Measurements from ENCODE around the gene TMEM92.
"Not testable (repeated sequence)": the region's sequence is repeated elsewhere in the genome, so short reads cannot be mapped to it uniquely, and the experiment has no call there.

TMEM92 gene

DNA sequence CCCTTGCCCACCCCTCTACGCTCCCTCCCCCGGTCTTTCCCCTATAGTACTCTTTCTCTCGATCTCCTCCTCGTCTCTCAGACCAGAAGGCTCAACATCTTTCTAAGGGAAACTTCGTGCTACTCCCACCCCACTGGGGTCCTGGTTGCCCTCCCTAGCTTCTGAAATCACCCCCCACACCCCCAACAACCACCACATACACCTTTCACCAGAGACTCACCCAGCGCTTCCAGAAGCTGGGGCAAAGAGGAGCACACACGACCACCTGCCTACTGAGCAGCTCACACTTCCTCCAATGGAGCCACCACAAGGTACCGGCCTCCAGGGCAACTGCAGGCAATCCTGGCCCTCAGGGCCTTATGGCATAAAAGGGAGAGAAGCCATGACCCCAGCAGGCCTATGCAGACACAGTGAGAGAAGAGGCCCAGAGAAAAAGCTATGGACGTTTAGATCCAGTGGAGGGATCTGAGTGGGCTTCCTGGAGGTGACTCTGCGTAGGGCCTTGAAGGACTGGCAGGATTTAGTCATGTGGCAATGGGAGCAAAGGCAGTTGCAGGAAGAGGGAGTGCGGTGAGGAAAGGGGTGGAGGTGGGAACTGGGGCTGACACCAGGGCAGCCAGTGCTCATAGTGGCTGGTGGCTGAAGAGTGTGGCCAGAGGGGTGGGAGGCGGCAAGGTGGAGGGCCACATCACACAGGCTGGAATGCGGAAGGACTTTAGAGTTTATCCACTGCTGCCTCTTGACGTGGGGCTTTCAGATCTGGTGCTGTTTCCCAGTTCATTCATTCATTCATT is 12.1 kb upstream of the TMEM92 start:
- no peak for DNase-seq

DNA sequence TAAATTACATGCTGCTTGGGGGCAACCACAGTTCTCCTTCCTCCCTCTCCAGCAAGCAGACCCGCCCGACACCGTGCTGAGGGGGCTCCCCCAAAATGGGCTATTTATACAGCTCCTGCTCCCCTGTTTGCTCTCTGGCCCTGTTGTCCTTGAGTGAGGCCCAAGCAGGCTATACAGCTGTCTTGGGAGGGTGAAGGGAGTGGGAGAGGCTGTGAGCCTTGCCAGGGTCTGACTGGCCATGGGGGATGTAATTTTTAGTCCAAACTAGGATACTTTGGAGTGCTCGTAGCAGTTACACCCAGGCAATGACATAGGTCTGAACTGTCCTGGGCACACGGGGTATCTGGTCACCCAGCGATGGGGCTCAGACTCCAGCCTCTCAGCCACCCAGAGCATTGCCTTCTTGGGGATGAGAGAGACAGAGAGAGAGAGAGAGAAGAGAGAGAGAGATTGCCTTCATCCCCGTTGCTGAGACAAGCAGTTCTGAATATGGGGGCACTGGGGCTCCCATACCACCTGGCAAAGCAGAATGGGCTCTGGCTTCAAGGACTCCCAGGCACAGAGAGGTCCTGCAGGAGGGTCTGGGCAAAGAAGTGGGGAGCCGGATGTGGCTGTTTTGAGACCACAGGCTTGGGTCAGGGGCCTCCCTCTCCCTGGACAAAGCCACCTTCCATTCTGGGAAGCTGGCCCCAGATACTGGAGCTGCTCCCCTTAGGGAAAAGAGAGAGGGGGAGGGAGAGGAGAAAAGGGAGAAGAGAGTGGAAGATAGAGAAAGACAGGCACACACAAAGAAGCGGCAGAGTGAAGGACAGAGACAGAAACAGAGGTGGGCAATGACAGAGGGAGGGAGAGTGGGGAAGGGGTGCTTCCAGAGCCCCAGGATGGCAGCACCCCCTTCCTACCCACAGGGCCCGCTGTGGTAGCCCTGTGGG is 10.7 kb upstream of the TMEM92 start:
- DNase-seq, result no peak

DNA sequence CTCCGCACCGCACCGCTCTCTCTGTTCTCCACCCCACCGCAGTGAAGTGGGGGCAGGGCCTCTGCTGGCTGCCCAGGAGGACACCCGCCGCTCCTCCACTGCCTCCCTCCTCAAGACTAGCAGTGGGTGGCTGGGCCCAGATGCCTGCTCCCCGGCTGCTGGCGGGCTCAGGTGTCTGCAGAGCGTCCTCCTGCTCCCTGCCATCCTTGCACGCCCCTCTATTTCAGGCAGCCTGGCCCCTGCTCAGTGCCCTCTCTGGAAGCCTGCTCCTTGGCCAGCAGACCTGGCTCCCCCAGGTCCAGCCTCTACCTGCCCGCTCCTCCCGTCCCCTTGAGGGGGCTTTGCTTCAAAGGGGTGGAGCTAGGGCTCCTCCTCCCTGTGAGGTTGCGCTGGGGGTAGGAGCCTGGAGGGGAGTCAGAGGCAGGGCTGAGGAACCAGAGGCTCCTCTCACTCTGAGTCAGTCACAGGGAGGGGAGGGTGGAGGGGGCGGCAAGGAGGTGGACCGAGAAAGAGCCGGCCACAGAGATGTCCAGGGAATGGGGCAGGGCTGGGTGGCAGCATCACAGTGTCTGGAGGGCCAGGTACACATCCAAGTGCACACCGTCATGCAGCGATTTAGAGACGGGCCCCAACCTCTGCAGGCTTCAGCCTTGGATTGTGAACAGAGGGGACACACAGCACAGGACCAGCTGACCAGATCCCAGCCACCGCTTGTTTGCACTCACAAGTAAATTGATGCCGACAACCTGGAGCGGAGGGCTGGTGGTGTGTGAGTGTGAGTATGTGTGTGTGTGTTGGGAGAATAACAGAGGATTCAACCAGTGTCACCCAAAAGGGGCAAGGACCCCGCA is 9.8 kb upstream of the TMEM92 start:
- DNase-seq, result no peak

DNA sequence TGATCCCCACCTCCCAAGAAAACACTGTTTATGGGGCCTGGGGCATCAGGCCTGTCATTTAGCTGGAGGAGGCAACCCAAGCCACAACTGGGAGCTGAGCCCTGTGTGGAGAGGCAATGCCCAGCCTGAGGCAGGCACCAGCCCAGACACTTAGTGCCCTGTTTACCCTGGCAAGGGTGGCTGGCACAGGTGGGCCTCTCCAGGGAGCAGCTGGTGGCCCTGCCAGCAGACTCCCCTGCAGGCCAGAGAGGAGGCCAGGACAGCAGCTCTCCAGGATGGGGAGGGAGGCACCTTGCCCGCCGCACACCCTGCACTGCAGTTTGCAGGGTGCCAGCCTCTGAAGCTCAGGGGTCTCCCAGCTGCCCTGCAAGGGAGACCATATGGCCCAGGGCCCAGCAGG is 9.1 kb upstream of the TMEM92 start:
- DNase-seq, result no peak

DNA sequence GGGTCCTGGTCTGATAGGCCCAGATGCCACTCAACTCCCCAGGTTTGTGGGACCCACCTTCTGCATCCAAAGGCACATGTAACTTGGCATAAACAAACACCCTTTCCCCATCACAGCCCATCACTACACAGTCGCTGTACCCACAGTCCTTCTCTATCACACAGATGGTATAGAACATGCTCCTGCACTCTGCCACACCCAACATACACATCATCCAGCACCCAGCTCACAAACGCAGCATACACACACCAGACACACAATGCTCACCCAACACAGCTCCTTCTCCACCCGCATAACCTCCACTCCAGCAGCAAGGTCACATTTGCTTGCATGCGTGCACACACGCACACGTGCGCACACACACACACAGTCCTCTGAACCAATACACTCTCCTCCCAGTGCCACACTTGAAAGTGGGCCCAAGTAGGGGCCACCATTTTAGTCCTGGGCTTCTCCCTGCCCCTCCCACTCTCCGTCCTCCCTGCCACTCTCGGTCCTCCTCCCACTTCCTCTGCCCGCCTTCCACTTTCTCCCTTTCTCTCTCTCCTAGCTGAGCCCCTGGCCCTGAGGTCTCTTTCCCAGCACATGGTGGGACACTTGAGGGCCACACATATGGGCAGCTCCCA is 8.5 kb upstream of the TMEM92 start:
- DNase-seq, result no peak

DNA sequence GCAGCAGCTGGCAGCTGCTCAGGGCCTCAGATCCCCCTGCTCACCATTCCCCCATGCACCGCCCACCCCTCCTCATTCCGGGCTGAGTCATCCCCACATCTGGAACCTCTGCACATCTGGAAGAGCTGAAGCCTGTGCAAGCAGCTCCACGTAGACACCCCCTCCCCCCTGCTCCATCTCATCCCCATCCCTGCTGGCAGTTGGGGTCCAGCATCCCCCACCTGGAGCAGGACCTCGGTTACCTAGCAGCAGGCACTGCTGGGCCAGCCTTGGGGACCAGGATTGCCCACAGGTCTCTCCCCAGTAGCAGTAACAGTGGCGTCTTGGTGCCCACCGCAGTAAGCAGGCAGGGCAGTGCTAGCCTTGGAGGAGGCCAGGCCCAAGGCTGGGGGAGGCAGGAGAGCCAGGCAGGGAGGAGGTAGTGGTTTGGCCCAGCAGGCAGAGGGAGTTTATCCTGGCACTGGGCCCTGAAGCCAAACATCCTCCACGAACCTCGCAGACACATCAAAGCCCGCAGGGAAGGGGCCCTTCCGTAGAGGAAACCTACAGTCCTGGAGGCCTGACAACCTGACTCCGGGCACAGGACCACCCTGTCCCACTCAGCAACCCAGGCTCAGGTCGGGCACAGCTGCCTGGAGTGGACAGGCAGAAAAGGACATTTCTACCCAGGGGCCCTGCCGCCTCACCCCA is 7.7 kb upstream of the TMEM92 start:
- DNase-seq, result no peak

DNA sequence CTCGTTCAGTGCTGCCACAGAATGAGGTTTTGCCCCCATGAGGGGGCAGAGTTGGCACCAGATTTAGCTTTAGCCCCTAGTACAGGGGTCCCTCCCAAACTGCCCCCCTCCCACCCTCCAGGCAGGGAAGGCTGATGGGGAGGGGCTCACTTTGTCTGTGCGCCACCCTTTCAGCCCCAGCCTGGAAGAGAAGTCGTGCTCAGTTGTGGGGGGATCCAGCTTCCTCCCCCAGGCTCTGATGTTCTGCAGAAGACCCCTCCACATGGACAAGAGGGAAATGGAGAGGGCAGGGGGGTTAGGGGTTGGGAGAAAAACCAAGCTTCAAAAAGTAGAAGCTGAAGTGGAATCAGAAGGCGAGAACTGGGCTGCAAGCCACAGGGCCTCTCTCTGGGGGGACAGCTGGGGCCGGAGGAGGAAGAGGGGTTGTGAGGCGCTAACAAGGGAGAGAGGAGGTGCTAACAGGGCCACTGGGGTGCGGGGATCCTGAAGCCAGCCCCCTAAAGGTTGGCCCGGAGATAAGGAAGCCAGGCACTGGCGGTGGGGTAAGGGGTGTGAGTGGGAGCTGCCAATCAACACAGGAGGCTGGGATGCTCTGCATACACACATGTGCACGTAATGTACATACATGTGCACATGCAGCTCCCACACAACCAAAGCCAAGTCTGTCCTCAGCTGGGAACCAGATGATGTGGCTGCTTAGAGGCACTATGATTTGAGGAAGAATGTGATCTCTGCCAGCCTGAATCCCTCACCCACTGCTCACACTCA is 7.0 kb upstream of the TMEM92 start:
- DNase-seq, result no peak

DNA sequence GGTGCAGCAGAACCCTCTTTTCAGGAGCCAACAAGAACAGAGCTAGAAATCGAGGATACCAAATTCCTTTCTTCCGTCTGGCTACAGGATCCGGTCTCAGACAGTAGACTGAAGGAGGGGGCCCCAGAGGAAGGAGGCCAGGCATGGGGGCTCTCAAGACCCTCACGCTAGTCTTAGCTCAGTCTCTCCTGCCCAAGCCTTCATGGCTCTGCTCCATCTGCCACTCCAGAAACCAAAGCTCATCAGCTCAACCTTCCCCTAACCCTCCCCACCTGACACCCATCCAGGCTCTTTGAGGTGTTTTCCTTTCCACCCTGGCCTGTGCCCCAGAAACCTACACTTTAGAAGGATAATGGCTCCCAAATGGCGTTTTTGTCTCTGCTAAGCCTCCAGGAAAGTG is 6.2 kb upstream of the TMEM92 start:
- no peak for DNase-seq

DNA sequence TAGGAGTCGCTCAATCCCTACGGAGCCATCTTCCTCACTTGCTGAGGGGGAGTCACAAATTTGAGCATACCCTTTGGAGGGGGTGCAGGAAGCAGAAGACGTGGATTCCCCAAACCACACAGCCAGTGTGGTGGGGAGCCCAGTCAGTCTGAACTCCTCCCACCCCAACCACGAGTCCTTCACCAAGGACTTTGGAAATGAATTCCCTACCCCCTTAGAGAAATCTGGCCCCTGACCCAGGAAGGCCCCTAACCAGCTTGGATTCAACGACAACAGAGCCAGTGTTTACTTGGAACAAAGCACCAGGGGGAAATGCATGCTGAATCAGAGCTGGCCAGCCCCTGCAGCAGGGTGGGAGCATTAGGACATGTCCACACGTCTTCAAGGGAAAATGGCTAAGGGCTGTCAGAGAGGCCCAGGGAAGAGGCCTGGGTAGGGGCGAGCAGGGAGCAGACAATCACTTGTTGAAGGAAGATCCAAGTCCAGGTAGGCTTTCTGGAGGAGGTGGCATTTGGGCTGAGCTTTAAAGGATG is 5.5 kb upstream of the TMEM92 start:
- no peak for DNase-seq

DNA sequence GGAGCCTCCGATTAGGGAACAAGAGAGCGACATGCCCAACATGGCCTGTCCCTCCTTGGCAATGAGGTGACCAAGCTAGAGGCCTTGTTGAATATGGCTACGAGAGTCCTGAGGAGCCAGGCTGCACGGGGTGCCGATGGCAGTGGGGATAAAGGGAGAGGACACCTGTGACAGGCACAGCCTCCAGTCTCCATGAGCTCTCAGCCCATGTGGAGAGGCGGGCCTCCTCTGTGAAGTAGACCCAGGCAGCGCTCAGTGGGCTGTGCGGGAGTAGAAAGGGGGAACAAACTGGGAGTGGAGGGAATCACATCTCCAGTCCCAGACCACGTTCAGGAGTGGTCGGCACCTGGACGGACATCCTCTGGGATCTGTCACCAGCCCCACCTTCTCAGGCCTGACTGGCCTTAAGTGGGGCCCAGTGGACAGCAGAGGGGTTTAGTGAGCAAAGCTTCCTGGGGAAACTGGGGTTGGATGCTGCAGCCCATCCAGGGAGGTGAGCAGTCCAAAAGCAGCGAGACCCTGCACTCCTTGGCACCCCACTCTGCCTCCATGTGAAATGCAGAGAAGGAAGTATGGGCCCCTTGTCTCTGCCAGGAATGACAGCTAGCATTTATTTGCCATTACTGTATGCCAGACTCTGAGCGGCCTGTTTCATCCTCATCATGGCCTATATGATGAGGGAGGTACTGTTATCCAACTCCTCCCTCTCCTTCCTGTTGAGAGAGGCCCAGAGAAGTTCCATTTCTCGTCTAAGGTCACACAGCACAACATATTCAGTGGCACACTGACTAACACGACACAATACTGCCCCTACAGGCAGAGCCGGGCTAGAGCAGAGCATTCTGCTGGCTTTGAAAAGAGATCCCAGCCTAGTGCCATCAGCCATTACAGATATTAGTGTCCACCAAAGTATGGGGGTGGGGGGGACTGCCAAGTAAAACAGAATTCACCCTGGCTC is 4.5 kb upstream of the TMEM92 start:
- DNase-seq, result peak; percentile 66

DNA sequence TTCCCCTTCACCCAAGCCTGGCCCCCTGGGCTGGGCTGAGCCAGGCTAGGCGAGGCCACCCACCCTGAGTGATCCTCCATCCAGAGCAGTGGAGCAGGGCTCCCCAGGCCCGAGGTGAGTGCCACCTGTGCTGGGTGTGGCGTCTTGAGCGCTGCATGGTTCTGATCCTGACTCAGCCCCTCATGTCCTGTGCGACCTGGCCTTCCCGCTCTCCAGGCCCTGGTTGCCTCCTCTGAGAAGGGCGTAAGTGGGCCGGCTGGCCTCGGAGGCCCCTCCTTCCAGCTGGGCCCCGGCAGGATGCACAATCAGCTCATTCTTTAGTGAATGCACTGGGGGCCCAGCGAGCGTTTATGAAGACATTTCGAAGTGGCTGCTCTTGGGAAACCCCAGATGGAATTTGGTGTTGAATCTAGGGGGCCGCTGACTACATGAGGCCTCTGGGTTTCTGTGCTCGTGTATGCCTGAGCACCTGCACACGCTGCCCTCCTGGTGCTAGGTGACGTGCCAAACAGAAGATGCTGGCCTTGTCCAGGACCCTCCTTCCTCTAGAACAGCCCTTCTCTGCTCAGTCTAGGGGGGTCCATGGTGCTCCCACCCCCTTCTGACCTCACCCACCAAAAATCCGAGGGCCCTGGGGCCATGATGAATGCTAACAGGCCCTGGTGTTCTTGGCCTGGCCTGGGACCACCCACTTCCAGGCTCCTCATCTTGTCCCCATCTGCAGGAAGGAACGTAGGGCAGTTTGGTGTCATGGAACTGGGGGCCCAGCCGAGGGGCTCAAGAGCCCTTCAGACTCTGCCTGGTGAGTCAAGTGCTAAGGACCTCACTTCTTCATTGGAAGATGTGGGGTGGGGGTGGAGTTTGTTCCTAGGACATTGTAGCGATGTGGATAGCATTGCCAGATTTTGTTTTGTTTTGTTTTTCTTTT is 3.6 kb upstream of the TMEM92 start:
- no peak for DNase-seq

DNA sequence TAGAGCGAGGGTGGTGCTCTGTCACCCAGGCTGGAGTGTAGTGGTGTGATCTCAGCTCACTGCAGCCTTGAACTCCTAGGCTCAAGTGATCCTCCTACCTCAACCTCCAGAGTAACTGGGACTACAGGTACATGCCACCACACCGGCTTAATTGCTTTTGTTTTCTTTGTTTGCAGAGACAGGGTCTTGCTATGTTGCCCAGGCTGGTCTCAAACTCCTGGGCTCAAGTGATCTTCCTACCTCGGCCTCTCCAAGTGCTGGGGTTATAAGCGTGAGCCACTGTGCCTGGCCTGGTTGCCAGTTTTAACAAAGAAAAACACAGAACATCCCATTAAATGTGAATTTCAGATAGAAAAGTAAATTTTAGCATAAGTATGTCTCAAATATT is 2.9 kb upstream of the TMEM92 start:
- not testable (repeated sequence) for DNase-seq

DNA sequence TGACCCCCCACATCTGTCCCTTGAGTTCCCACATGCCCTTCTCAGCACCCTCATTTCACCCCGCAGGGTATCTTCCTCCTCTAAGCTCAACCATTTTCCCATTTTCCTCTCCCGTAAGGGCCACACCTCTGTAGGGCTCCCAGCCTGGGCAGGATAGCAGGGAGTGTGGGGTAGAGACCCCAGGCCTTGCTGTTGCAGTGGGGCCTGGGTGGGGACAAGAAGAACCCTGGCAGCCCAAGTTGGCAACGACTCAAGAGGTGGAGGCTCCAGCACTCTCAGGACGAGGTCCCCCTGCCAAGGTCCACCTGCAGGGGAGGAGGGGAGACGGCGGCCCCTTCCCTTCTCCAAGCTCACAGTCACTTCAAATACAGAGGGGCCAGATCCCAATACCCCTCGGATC is 2.0 kb upstream of the TMEM92 start:
- no peak for DNase-seq

DNA sequence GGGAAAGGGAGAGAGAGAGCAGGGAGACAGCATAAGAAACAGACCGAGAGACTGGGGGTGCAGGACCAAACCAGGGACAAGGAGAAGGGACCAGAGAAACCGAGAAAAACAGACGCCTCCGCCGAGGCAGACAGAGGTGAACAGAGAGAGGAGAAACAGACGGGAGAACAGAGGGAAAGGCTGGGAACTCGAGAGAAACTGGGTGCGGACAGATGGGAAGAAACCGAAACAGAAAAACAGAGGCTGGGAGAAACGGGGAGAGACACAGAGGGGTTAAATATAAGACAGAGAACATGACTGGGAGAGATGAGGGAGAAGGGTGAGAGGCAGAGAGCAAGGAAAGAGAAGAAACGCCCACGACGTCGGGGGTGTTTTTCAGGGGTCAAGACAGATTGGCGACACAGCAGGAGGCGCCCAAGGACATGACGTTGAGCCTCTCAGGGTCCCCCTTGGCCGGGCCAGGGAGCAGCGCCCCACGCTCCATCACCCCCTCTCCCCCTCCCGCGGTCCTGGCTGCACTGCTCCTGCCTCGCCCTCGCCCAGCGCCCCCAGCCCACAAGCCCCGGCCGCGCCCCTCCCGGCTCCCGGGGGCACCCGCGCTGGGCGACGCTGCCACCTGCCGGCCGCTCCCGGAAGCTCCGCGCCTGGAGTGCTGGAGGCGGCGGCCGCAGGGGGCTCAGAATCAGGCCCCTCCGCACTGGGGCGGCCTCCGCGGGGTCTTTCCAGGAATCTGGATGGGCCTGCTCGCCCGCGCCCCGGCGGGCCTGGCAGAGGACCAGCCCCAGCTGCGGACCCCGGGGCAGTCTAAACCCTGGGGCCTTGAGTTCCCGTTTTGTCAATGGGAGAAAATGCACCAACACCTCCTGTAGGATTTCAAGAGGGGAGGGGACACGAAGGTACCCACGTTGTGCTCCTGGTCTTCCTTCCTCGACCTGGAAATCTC is 1.3 kb upstream of the TMEM92 start:
- peak; percentile 49 for DNase-seq

DNA sequence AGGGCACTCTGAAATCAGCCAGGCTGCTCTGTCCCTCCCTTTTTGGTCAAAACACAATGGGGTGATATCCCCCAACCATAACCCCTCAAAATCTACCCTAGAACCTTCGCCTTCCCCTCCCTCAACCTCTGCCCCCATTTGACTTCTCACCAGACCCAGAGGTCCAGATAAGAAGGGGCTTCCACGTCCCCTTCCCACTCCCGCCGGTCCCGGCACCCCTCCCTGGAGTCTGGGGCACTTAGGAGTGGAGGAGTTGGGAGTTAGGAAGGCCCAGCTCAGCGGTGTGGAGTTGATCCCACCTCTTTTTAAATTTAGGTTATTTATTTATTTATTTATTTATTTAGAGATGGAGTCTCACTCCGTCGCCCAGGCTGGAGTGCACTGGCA is 619 bp upstream of the TMEM92 start:
- no peak for DNase-seq

DNA sequence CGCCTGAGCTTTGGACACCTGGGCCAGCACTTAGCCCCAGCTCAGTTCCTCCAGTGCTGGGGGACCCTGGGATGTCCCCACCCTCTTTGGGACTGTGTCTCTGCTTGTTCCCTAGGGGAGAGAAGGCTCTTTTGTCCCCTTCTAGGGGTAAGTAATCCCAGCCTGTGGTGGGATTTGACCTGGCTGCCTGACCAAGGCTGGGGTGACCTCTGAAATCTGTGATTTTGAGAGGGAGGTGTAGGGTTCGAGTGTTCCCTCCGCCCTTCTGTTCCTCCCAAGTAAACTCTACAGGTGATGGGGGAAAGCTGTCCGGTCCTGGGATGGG is 593 bp downstream of the TMEM92 start:
- DNase-seq, result no peak

DNA sequence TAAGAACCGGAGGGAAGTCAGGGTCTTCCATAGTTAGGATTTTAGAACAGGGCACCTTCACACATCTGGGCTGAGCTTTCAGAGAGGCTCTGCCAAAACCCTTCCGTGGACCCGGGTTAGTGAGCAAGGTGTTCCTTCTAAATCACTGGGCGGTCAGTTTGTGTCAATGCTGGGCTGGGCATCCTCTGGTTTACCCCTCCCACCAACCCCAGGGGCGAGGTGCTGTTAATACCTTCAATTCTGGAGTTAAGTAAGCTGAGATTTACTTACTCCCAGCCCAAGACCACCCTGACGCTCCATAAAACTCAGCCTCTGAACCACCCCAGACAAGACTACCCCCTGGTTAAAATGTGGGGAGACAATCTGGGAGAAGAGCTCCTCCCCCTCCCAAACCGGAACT is 1.0 kb downstream of the TMEM92 start:
- DNase-seq, result no peak
